RCC 7860 (cell line): ENCODE measurements around the gene MPI.
"Not testable (repeated sequence)": the region's sequence is repeated elsewhere in the genome, so short reads cannot be mapped to it uniquely, and the experiment has no call there.

Experiments used
- DNase-seq: peaks from one replicate; pipeline ENCODE4 v3.0.0-alpha.2; 2015; ENCODE audit warnings: low spot score
- FAIRE-seq: peaks from 2 replicates; lab custom pipeline; 2012; peaks lifted over from hg19 to GRCh38; lab: Jason Lieb, UNC

The MPI gene

DNA sequence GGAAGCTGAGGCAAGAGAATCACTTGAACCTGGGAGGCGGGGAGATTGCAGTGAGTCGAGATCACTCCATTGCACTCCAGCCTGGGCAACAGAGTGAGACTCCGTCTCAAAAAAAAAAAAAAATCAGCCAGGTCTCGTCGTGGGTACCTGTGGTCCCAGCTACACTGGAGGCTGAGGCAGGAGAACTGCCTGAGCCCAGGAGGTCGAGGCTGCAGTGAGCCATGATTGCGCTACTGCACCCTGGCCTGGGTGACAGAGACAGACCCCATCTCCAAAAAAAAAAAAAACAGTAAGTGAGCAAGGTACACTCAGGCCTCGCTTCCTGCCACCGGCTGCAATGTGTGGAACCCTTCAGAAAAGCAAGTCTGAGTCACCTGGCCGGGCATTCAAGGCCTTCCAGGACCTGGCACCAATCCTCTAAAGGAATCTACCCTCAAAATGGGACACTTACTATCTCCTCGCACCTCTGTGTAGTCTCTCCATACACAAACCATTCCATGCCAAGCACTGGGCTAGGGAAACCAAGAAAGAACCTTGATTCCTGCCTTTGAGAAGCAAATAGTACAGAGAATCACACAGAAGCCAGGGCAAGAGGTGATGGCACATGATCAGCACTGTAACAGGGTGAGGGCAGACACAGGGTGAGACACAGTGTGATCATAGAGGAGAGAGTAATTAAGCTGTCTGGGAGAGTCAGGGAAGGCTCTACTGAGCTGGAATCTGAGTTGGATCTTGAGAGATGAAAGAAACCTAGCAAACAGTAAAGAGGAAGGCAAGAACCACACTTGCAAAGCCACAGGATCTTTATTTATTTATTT is 26.4 kb upstream of the MPI start:
- DNase-seq (peak; percentile 58), FAIRE-seq (peak; percentile 46)

DNA sequence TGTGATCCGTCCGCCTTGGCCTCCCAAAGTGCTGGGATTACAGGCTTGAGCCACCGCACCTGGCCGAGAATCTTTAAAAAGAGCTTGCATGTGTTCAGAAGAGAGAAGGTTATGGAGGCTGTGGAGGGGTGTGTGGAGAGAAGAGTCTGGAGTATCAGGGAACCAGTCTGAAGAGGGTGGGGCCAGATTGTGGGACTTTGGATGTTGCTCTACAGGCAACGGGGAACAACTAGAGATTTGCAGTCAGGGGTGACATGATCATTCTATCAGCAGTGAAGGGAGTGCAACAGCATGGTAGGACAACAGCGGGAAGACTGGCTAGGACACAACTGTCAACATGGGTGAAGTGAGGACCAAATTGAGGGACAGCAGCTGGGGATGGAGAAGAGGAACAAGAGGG is 25.5 kb upstream of the MPI start:
- FAIRE-seq, result no peak

DNA sequence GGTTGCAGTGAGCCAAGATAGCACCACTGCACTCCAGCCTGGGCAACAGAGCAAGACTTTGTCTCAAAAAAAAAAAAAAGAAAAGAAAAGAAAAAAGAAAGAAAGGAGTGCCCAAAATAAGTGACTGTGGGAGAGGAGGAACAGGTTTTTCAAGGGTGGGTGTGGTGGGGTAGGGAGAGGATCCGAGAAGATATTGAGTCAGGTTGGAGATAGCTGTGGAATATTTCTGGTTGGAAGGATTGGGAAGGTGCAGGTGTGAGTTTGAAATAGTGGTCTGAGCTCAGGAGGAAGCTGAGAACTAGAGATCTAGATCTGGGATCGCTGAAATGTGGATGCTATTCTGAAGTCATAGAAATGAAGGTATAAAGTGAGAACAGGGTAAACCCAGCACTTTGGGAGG is 24.5 kb upstream of the MPI start:
- FAIRE-seq (no peak), DNase-seq (no peak)

More for the DNA sequence above, 25.5 kb upstream of the MPI start:
- no peak for DNase-seq

DNA sequence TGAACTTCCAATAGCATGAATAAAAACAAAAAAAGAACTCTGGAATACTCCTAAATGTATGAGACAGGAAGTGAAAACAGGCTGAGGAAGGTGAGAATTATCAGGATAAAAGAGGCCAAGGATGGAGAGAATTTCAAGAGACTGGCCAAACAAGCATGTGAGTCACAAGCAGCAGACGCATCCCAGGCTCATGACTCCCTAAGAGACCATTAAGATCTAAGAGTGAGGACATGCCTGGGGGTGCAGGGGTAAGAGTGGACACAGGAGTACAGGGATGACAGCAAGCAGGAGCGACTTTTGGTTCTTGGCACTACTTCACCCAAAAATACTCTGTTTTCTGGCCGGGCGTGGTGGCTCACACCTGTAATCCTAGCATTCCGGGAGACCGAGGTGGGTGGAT is 23.8 kb upstream of the MPI start:
- FAIRE-seq (peak; percentile 58), DNase-seq (peak; percentile 52)

DNA sequence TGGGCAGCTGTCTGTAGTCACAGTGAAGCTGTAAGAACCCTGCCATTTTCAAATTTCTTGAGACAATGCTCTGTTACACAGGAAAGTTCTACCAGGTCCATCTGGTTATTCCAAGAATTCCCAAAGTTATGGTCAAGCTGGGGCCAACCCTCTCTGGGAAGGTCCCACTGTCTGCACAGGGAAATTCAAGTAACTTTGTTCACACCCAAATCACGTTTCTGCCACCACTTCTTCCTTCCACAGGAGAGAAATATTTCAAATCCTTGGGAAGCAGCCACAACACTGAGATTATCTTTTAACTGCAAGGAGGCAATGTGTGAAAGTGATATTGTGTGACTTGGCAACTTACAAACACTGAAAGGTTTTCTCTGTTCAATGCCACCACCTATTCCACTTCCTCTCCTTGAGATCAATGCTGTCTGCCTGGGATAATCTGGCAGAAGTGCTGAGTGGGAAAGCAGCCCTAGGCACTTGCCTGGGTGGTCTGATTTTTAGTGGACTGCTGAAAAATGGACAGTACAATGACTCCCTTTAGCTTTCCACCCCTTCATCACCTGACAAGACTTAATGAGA is 22.3 kb upstream of the MPI start:
- FAIRE-seq, result no peak

DNA sequence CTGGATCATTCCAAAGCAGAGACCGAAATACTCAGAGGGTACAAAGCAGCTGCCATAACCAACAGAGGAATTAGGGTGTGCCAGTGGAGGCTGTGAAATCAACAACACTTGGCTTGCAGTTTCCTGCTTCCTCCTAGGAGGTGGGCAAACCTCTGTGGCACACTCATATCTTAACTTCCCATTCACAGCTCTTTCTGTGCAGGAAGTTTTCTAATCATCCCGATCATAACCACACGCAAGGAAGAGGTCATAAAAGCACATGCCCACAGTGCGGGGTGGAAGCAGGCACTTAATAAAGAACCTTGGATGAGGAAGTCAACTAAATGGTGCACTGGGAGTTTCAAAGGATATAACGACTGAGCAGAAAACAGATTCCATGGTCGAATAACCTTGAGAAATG is 21.8 kb upstream of the MPI start:
- DNase-seq (no peak), FAIRE-seq (no peak)

More for the DNA sequence above, 22.3 kb upstream of the MPI start:
- no peak for DNase-seq

DNA sequence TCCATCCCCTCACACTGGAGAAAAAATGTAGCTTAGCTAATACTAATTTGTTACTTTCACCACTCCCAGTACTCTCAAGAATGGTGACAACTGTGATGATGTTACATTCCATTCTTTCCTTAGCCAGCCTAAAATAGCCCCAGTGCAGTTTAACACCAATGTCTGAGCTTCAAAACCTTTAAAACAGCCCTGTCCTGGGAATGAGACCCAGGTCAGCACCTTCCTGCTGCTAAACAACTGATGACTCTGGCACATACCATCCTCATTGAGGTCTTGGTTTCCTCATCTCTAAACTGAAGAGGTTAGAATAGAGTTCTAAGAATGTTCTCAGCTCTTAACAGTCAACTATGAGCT is 20.5 kb upstream of the MPI start:
- DNase-seq (no peak), FAIRE-seq (no peak)

DNA sequence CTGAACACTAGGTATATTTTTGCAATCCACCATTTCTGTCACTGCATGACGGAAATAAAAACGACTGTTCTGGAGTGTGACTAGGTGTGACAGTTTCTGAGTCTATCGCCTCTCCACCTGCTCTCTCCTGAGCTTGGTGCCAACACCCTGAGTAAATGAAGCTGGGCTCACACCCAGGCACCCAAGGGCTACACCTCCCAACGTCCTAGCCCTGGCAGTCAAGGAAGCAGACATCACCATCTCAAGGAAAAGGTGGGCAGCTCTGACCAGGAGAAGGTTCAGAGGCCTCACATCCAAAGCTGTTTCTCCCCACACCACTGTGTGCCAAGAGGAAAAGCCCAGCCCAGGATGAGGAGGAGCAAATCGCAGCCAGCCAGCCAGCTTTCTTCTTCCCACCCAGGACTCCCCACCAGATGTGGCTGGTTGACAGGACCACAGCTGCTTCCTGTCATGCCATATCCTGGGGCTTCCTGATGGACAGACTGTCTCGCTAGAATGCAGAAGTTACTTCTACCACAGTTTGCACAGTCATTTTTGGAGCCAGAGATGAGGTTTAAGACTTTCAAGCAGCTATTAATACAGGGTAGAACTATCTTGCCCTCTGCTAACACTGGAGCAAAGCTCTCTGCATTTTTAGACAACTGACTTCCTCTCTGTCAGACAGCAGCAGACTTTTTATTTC is 20.0 kb upstream of the MPI start:
- no peak for FAIRE-seq
- DNase-seq, result no peak

DNA sequence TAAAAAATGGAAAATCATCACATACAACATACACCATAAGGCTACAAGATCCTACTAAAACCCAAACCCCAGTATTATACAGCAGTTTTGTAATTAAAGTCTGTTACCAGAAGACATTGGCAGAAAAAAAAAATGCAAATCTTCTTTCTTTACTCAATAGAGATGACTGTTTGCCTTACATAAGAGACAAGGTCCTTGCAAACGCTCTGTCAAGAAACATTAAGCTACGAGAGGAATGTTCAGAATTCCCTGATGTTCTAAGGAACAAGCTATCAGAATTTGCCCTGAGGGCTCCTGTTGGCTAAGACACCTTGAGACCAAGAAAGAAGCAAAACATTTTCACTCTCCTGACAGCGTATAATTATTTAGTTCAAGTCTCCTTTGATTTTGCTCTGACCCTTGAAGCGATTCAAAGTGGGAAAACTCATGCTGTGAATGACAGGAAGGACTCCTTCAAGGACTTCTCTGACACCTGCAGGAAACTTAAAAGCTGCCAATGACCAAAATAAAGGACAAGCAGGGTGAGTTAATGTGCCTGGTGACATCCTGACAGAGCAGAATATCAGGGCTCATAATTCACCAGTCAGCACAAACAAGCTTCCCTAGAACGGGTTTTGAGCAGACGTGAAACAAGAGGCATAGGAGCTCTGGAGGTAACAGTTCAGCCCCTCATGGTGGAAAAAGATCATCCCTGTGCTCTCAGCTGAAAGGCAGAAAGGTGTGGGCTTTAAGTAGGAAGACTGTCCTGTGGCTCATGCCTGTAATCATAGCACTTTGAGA is 19.2 kb upstream of the MPI start:
- FAIRE-seq (no peak), DNase-seq (no peak)

DNA sequence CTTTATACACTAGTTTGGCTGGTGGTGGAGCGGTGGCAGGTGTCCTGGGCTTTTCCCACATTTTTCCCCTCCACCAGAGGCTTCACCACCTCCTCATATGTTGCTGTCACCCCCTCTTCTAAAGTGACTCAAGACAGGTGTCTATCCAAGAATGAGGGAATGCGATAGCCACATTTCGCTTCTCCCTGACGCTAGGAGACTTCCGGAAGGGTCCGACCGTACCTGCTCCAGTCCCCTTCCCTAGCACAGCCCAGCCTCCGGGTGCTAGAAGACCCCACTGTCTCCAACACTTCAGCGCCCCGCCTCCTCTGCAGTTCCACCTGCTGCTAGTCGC is 17.2 kb upstream of the MPI start:
- DNase-seq (no peak), FAIRE-seq (no peak)

DNA sequence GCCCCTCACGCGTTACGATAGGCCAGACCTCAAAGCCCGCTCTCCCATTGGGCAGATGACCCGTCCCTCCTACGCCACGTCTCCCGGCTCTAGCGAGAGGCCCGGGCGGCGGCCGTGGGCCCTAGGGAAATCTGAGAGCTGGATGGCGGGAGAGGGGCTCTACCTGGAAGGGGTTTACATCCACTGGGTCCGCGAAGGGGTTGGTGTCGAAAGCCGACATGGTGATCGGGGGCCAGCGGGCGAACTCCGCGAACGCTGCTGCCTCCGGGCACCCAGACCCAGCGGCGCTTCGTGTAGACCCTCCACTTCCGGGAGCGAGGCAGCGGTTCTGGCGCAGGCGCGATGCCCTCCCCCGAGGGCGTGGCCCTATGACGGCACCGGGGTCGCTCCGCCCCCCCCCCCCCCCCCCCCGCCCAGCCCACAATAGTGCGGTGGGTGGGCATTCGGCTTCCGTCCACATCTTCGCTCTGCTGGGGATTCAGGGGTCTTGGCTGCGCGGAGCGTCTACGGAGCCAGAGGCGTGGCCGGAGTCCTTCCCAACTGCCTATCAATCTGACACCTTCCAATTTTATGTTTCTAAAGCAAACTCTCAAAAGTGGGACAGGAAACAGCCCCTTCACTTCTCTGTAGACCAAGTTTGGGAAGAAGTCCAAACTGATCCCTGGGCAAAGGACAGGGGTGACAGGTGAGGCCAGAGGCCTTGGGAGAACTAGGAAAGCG is 16.6 kb upstream of the MPI start, which contains the start of gene SCAMP2:
TSS of gene SCAMP2 (minus strand) at position 330 of the 720 bp plus-strand sequence. CDS start at position 220, 110 bp downstream.
- FAIRE-seq, result no peak
- peak; percentile 80 for DNase-seq

DNA sequence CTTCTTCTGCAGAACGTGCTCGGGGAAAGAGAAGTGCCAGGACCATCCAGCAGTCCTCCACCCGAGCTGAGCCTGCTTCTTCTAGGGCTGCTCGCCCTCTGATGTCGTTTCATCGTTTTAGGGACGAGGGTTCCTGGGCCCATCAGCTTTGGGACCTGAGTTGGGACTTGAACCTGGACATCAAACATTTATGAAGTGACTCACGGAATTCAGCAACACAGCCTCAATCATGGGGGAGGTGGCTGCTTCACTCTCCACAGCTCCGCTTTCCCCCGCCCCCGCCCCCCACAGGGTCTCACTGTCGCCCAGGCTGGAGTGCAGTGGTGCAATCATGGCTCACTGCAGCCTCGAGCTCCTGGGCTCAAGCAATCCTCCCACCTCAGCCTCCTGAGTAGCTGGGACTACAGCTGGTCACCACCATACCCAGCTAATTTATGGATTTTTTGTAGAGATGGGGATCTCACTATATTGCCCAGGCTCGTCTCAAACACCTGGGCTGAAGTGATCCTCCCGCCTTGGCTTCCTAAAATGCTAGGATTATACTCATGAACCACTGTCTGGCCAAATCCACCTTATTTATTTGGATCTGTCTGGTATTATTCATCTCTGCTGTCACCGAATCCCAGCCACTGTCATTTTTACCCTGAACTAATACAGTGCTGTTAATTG is 16.0 kb upstream of the MPI start:
- no peak for FAIRE-seq
- DNase-seq, result no peak

- DNase-seq, result no peak
- no peak for FAIRE-seq
Measured at GRCh38 chr15:74878273-74878672, 11.6 kb upstream of the MPI start.

DNA sequence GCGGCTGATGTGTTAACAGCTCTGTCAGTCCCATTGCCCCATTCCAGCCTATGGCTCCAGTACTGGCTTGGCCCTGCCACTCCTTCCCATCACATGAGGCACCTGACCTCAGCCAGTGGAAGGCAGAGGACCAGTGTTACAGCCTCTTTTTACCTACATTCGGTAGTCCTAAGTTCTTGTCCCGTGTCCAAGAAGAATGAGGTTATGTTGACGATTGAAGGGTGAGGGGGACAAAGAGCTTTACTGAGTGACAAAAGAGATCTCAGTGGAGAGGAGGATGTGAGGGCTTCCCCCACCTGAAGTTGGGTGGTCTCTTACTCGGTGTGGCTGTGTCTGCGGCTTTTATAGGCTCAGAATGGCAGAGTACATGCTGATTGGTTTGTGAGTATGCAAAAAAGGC is 7.3 kb upstream of the MPI start:
- FAIRE-seq, result no peak
- DNase-seq, result no peak

DNA sequence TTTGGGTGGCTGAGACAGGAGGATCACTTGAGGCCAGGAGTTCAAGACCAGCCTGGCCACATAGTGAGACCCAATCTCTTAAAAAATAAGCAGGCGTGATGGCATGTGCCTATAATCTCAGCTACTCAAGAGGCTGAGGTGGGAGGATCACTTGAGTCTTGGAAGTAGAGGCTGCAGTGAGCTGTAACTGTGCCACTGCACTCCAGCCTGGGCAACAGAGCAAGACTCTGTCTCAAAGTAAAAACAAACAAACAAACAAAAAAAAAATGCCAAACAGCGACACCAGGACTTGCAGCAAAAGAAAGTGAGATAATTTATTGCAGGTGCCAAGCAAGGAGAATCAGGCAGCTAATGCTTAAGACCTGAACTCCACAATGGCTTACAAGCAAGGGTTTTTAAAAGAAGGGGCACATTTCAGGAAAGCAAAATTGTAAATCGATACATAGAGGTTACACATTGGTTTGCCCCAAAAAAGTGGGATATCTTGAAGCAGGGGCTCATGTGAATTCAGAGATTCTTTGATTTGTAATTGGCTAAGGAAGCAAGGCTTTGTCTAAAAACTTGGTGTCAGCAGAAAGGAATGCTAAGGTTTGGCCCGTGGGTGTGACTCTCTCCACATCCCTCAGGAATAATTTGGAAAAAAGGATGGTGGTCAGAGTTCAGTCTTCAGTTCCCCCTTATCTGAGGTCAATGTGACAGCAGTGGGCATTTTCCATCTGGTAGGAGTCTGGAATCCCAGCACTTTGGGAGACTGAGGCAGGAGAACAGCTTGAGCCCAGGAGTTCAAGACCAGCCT is 5.2 kb upstream of the MPI start:
- FAIRE-seq, result no peak

DNA sequence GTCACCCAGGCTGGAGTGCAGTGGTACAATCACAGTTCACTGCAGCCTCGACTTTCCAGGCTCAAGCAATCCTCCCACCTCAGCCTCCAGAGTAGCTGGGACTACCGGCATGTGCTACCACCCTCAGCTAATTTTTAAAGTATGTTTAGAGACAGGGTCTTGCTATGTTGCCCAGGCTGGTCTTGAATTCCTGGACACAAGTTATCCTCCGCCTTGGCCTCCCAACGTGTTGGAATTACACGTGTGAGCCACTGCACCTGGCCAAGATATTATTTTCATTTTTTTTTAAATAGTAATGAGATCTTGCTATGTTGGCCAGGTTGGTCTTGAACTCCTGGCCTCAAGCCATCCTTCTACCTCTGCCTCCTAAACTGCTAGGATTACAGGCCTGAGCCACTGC is 4.4 kb upstream of the MPI start:
- FAIRE-seq, result no peak
- no peak for DNase-seq

More for the DNA sequence above, 5.2 kb upstream of the MPI start:
- DNase-seq, result no peak

- not testable (repeated sequence) for FAIRE-seq
Measured at GRCh38 chr15:74887537-74888193, 2.2 kb upstream of the MPI start.

DNA sequence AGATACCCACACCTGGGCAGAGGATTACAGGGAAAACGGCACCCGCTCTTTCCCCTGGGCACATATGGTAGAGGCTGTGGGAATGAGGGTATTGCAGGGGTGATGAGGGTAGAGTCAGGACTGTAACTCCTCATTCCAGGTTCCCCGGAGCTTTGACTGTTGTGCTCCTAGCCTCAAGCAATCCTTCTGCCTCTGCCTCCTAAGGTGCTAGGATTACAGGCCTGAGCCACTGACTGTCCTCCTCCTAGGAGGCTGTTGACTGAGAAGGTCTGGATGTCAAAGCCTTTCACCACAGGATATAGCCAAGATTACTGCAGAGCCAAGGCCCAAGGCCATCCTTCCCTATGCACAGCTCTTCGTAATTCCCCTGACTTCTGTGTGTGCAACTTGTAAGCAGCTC is 1.1 kb upstream of the MPI start:
- DNase-seq, result no peak
- no peak for FAIRE-seq

More at GRCh38 chr15:74887537-74888193, 2.2 kb upstream of the MPI start:
- not testable (repeated sequence) for DNase-seq

DNA sequence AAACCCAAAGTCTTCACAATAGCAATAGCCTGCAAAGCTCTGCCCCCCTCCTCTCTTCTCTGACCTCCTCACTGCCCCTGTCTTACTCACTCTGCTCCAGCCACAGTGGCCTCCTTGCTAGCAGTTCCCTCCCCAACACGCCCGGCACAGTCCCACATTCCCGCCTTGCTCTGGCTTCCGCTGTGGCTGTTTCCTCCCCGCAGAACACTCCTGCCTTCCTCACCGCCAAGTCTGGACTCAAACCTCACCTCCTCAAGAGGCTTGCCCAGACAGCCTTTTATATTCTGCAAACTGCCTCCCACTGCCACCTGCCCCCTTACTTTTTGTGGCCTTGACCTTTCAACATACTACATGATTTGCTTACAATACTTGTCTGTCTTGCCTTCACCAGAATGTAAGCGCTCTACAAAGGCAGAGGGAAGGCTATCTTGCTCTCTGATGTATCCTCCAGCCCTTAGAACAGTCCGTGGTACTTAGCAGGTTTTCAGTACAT is 406 bp upstream of the MPI start:
- DNase-seq, result no peak

More for the DNA sequence above, 406 bp upstream of the MPI start:
- no peak for FAIRE-seq
